GM12872 (cell line): ENCODE results near the gene OTOS.

ENCODE experiments used
- CTCF ChIP-seq: IDR thresholded peaks from 3 replicates; pipeline ENCODE4 v1.5.1; 2011; ENCODE audit warnings: low read depth, mild to moderate bottlenecking, low read length, moderate library complexity; ENCODE audit not compliant: insufficient read depth

OTOS gene

GRCh38 chr2:240162032-240162431 lies 21.6 kb upstream of the OTOS start:
- no peak for TF ChIP-seq CTCF

GRCh38 chr2:240161087-240161750 lies 20.8 kb upstream of the OTOS start:
- no peak for TF ChIP-seq CTCF

- no peak for TF ChIP-seq CTCF
These were observed 20.0 kb upstream of the OTOS start for GRCh38 chr2:240160291-240161086.

GRCh38 chr2:240159251-240159839 lies 18.9 kb upstream of the OTOS start:
- no peak for TF ChIP-seq CTCF

- TF ChIP-seq CTCF = no peak
These were observed 16.7 kb upstream of the OTOS start for GRCh38 chr2:240157147-240157470.

GRCh38 chr2:240156435-240157146 lies 16.1 kb upstream of the OTOS start:
- no peak for TF ChIP-seq CTCF

GRCh38 chr2:240155745-240156390 lies 15.4 kb upstream of the OTOS start:
- TF ChIP-seq CTCF = no peak
